ENCODE data around the gene STX8.
"Not testable (repeated sequence)": the region's sequence is repeated elsewhere in the genome, so short reads cannot be mapped to it uniquely, and the experiment has no call there.

Gene STX8

GRCh38 chr17:9356488-9356911, 219.1 kb downstream of the STX8 start:
- TF ChIP-seq CTCF (IDR thresholded peaks at IDR 0.05; ENCODE audit: low read depth, low read length, missing control alignments) = no peak
- no peak for DNase-seq
- in situ Hi-C loops (cut with HindIII; ENCODE audit: low pct_ligation_motif_present, low sequenced_read_pairs) = no loop called here
- Histone ChIP-seq H3K27ac (no peak overlapping the region), H3K27me3 (replicated peaks) (no peaks in the 10 kb centered on the region), H3K36me3 (replicated peaks) (no peaks in the 10 kb centered on the region), H3K4me3 (ENCODE audit: low read depth, low read length) (no peak overlapping the region)

GRCh38 chr17:9355846-9356245, 219.8 kb downstream of the STX8 start:
- in situ Hi-C loops (cut with HindIII; ENCODE audit: low pct_ligation_motif_present, low sequenced_read_pairs) = no loop called here
- TF ChIP-seq CTCF (IDR thresholded peaks at IDR 0.05; ENCODE audit: low read depth, low read length, missing control alignments) = no peak
- H3K27me3 ChIP-seq (replicated peaks) = no peaks in the 10 kb centered on the region
- H3K4me3 ChIP-seq (ENCODE audit: low read depth, low read length) = no peak overlapping the region
- no peak overlapping the region for H3K27ac ChIP-seq
- H3K36me3 ChIP-seq (replicated peaks) = no peaks in the 10 kb centered on the region
- DNase-seq = no peak

GRCh38 chr17:9355231-9355630, 220.4 kb downstream of the STX8 start:
- DNase-seq; H3K27me3 ChIP-seq (replicated peaks); H3K4me3 ChIP-seq (ENCODE audit: low read depth, low read length); H3K36me3 ChIP-seq (replicated peaks); H3K27ac ChIP-seq; in situ Hi-C loops (cut with HindIII; ENCODE audit: low pct_ligation_motif_present, low sequenced_read_pairs): not testable (repeated sequence)

- TF ChIP-seq CTCF (IDR thresholded peaks at IDR 0.05; ENCODE audit: low read depth, low read length, missing control alignments) = no peak
- H3K27me3 ChIP-seq (replicated peaks) = no peaks in the 10 kb centered on the region
- DNase-seq = peak; percentile 94
- no peak overlapping the region for H3K4me3 ChIP-seq (ENCODE audit: low read depth, low read length)
- no peaks in the 10 kb centered on the region for H3K36me3 ChIP-seq (replicated peaks)
- in situ Hi-C loops (cut with HindIII; ENCODE audit: low pct_ligation_motif_present, low sequenced_read_pairs) = no loop called here
- H3K27ac ChIP-seq = peak overlapping the region; percentile 74
Observed at GRCh38 chr17:9350080-9350479, 225.5 kb downstream of the STX8 start.

GRCh38 chr17:9346296-9346926, 229.2 kb downstream of the STX8 start:
- H3K27me3 ChIP-seq (replicated peaks) = no peaks in the 10 kb centered on the region
- no peaks in the 10 kb centered on the region for H3K36me3 ChIP-seq (replicated peaks)
- in situ Hi-C loops (cut with HindIII; ENCODE audit: low pct_ligation_motif_present, low sequenced_read_pairs) = loop anchor here (25.0 kb wide), 1 partner anchor 166 kb away; no protein-coding TSS in a partner anchor
- no peak for TF ChIP-seq CTCF (IDR thresholded peaks at IDR 0.05; ENCODE audit: low read depth, low read length, missing control alignments)
- H3K27ac ChIP-seq = peak overlapping the region; percentile 11
- DNase-seq = peak; percentile 54
- H3K4me3 ChIP-seq (ENCODE audit: low read depth, low read length) = no peak overlapping the region

GRCh38 chr17:9343516-9343915, 232.1 kb downstream of the STX8 start:
- H3K36me3 ChIP-seq (replicated peaks) = no peaks in the 10 kb centered on the region
- no peak for DNase-seq
- H3K4me3 ChIP-seq (ENCODE audit: low read depth, low read length) = no peak overlapping the region
- no peaks in the 10 kb centered on the region for H3K27me3 ChIP-seq (replicated peaks)
- TF ChIP-seq CTCF (IDR thresholded peaks at IDR 0.05; ENCODE audit: low read depth, low read length, missing control alignments) = no peak
- in situ Hi-C loops (cut with HindIII; ENCODE audit: low pct_ligation_motif_present, low sequenced_read_pairs) = loop anchor here (25.0 kb wide), 1 partner anchor 169 kb away; no protein-coding TSS in a partner anchor
- H3K27ac ChIP-seq = no peak overlapping the region
